ENCODE data around the gene LYZL6. TPM values are rescaled to one million over a fixed set of nuclear protein-coding genes. Genes with fewer than 3 reads are reported as not detected.

Gene LYZL6
- total RNA-seq: not detected

GRCh38 chr17:35943537-35943936 lies at the start of gene LYZL6:
Gene LYZL6 (minus strand): TSS chr17:35943713. CDS start chr17:35939356, 4,357 bp downstream.
- DNase-seq: no peak

GRCh38 chr17:35991075-35991474 lies 47.6 kb upstream of the LYZL6 start:
- no peak for DNase-seq

GRCh38 chr17:35988164-35988563 lies 44.7 kb upstream of the LYZL6 start:
- DNase-seq: no peak

GRCh38 chr17:35986643-35987042 lies 43.1 kb upstream of the LYZL6 start, which contains the start of gene CCL14:
Gene CCL14 (minus strand): TSS chr17:35986729. CDS start chr17:35986649, 80 bp downstream.
- no peak for DNase-seq

- no peak for DNase-seq
Observed at GRCh38 chr17:35984140-35984539, 40.6 kb upstream of the LYZL6 start.

- DNase-seq: no peak
Observed at GRCh38 chr17:35982409-35983191, 39.1 kb upstream of the LYZL6 start.

GRCh38 chr17:35981908-35982330 lies 38.4 kb upstream of the LYZL6 start:
- DNase-seq: no peak

- DNase-seq: no peak
Observed at GRCh38 chr17:35981246-35981645, 37.7 kb upstream of the LYZL6 start, which contains the start of gene CCL16. Gene CCL16 (minus strand): TSS chr17:35981497. CDS start chr17:35981420, 77 bp downstream.

GRCh38 chr17:35978346-35978745 lies 34.8 kb upstream of the LYZL6 start:
- DNase-seq: no peak

- DNase-seq: no peak
Observed at GRCh38 chr17:35977509-35977908, 34.0 kb upstream of the LYZL6 start.

- DNase-seq: no peak
Observed at GRCh38 chr17:35973333-35974260, 30.1 kb upstream of the LYZL6 start.

- DNase-seq: no peak
Observed at GRCh38 chr17:35972945-35973332, 29.4 kb upstream of the LYZL6 start.

- no peak for DNase-seq
Observed at GRCh38 chr17:35972535-35972934, 29.0 kb upstream of the LYZL6 start.

GRCh38 chr17:35972066-35972465 lies 28.6 kb upstream of the LYZL6 start:
- DNase-seq: no peak

- DNase-seq: peak; percentile 63
Observed at GRCh38 chr17:35969558-35970380, 26.3 kb upstream of the LYZL6 start.

- DNase-seq: no peak
Observed at GRCh38 chr17:35968520-35969054, 25.1 kb upstream of the LYZL6 start.

GRCh38 chr17:35965272-35965671 lies 21.8 kb upstream of the LYZL6 start:
- DNase-seq: no peak

- DNase-seq: no peak
Observed at GRCh38 chr17:35963663-35964062, 20.1 kb upstream of the LYZL6 start.

GRCh38 chr17:35953720-35954119 lies 10.2 kb upstream of the LYZL6 start:
- no peak for DNase-seq

GRCh38 chr17:35949401-35949800 lies 5.9 kb upstream of the LYZL6 start:
- DNase-seq: no peak

GRCh38 chr17:35948092-35948491 lies 4.6 kb upstream of the LYZL6 start:
- DNase-seq: no peak

GRCh38 chr17:35947156-35947585 lies 3.7 kb upstream of the LYZL6 start:
- DNase-seq: no peak

Data from occipital lobe (tissue), 2 donors.